GM19455 (cell line): ENCODE results near the gene SELENOF.
"Not testable (repeated sequence)": the region's sequence is repeated elsewhere in the genome, so short reads cannot be mapped to it uniquely, and the experiment has no call there.

Experiments used
- ATAC-seq: cut with Tn5 transposase; IDR thresholded peaks from one replicate; pipeline ENCODE4 v1.9.1; 2021; ENCODE audit not compliant: unreplicated experiment

The SELENOF gene

DNA sequence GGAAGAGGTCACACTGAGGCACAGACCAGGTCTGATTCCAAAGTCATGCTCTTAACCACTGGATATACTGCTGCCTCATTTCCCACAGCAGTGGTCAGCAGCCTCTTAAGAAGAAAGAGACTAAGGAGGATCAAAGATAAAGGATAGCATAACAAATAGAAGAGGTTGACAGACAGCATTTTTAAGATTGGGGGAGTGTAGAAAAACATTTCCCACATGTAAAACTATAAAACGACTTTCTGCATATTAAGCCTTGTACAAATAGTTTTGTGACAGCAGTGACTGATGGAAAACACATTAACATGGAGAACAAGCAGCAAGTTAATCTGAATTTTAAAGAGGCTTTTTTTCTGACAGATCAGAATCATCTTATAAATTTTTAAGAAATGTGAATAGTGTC is 92.0 kb downstream of the SELENOF start:
- ATAC-seq = no peak

GRCh38 chr1:86819970-86820369 is 94.0 kb downstream of the SELENOF start:
- not testable (repeated sequence) for ATAC-seq

DNA sequence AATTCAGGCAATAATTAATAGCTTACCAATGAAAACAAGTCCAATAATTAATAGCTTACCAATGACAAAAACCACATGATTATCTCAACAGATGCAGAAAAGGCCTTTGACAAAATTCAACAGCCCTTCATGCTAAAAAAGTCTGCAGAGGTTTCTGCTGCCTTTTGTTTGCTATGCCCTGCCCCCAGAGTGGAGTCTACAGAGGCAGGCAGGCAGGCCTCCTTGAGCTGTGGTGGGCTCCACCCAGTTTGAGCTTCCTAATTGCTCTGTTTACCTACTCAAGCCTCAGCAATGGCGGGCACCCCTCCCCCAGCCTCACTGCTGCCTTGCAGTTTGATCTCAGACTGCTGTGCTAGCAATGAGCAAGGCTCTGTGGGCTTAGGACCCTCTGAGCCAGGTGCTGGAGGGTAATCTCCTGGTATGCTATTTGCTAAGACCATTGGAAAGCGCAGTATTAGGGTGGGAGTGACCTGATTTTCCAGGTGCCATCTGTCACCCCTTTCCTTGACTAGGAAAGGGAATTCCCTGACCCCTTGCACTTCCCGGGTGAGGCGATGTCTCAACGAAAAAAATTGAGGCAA is 96.6 kb downstream of the SELENOF start:
- not testable (repeated sequence) for ATAC-seq

DNA sequence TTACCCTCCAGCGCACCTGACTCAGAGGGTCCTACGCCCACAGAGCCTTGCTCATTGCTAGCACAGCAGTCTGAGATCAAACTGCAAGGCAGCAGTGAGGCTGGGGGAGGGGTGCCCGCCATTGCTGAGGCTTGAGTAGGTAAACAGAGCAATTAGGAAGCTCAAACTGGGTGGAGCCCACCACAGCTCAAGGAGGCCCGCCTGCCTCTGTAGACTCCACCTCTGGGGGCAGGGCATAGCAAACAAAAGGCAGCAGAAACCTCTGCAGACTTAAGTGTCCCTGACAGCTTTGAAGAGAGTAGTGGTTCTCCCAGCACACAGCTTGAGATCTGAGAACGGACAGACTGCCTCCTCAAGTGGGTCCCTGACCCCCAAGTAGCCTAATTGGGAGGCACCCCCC is 99.8 kb downstream of the SELENOF start:
- ATAC-seq = not testable (repeated sequence)
